ENCODE data around the gene TMEM167B.

The TMEM167B gene

GRCh38 chr1:109116286-109116685 is 25.7 kb downstream of the TMEM167B start:
- no peak for DNase-seq (ENCODE audit: low read depth)
- TF ChIP-seq CTCF (IDR thresholded peaks at IDR 0.05; ENCODE audit: low read depth, low read length) (no peak), POLR2A (IDR thresholded peaks at IDR 0.05; ENCODE audit: extremely low read depth, insufficient read length) (no peak), MAX (IDR thresholded peaks at IDR 0.05; ENCODE audit: low read depth, low read length) (no peak), MYC (IDR thresholded peaks at IDR 0.05; ENCODE audit: low read depth, low read length) (no peak)
- H3K4me3 ChIP-seq (ENCODE audit: low read depth, low read length), result no peak overlapping the region

- TF ChIP-seq POLR2A (IDR thresholded peaks at IDR 0.05; ENCODE audit: extremely low read depth, insufficient read length) (no peak), MYC (IDR thresholded peaks at IDR 0.05; ENCODE audit: low read depth, low read length) (no peak), CTCF (IDR thresholded peaks at IDR 0.05; ENCODE audit: low read depth, low read length) (no peak)
- no peak overlapping the region for H3K4me3 ChIP-seq (ENCODE audit: low read depth, low read length)
- no peak for DNase-seq (ENCODE audit: low read depth)
These were observed 27.5 kb downstream of the TMEM167B start for GRCh38 chr1:109118089-109118488.

- H3K4me3 ChIP-seq (ENCODE audit: low read depth, low read length), result no peak overlapping the region
- DNase-seq (ENCODE audit: low read depth), result no peak
- no peak for TF ChIP-seq MAX (IDR thresholded peaks at IDR 0.05; ENCODE audit: low read depth, low read length)
- TF ChIP-seq MYC (IDR thresholded peaks at IDR 0.05; ENCODE audit: low read depth, low read length), result no peak
- TF ChIP-seq CTCF (IDR thresholded peaks at IDR 0.05; ENCODE audit: low read depth, low read length), result no peak
- no peak for TF ChIP-seq POLR2A (IDR thresholded peaks at IDR 0.05; ENCODE audit: extremely low read depth, insufficient read length)
These were observed 29.8 kb downstream of the TMEM167B start for GRCh38 chr1:109120356-109120755.

GRCh38 chr1:109131059-109131458 is 40.5 kb downstream of the TMEM167B start:
- no peak overlapping the region for H3K4me3 ChIP-seq (ENCODE audit: low read depth, low read length)
- TF ChIP-seq MYC (IDR thresholded peaks at IDR 0.05; ENCODE audit: low read depth, low read length), result no peak
- TF ChIP-seq CTCF (IDR thresholded peaks at IDR 0.05; ENCODE audit: low read depth, low read length), result no peak
- TF ChIP-seq MAX (IDR thresholded peaks at IDR 0.05; ENCODE audit: low read depth, low read length), result no peak
- no peak for TF ChIP-seq POLR2A (IDR thresholded peaks at IDR 0.05; ENCODE audit: extremely low read depth, insufficient read length)
- DNase-seq (ENCODE audit: low read depth), result no peak

GRCh38 chr1:109131800-109132199 is 41.2 kb downstream of the TMEM167B start:
- H3K4me3 ChIP-seq (ENCODE audit: low read depth, low read length), result no peak overlapping the region
- TF ChIP-seq MYC (IDR thresholded peaks at IDR 0.05; ENCODE audit: low read depth, low read length) (no peak), MAX (IDR thresholded peaks at IDR 0.05; ENCODE audit: low read depth, low read length) (no peak), POLR2A (IDR thresholded peaks at IDR 0.05; ENCODE audit: extremely low read depth, insufficient read length) (no peak), CTCF (IDR thresholded peaks at IDR 0.05; ENCODE audit: low read depth, low read length) (no peak)
- DNase-seq (ENCODE audit: low read depth), result no peak
